ENCODE results near the gene RPS29. TPM values are rescaled to one million over a fixed set of nuclear protein-coding genes. Genes with fewer than 3 reads are reported as not detected.

RPS29 gene
- total RNA-seq, 2 donors from 2014 or later: 1,577 to 1,586 TPM

GRCh38 chr14:49633640-49634546, 47.7 kb upstream of the RPS29 start:
- H3K27me3 Mint-ChIP-seq (ENCODE audit: insufficient read depth): no peaks in the 10 kb centered on the region
- Histone ChIP-seq H3K4me1 (ENCODE audit: control insufficient read depth, insufficient read depth, low read length) (no peaks in the 10 kb centered on the region), H3K9me3 (ENCODE audit: control insufficient read depth, low read length) (no peaks in the 10 kb centered on the region), H3K4me3 (ENCODE audit: low read length) (peak overlapping the region; percentile 94), H3K27me3 (ENCODE audit: control insufficient read depth, insufficient read depth, low read length, poor library complexity, severe bottlenecking) (no peaks in the 10 kb centered on the region), H3K9ac (ENCODE audit: extremely low read depth, low read length, poor library complexity, severe bottlenecking) (peak overlapping the region; percentile 91), H3K27ac (ENCODE audit: low read depth, low read length) (peak overlapping the region; percentile 98), H3K36me3 (ENCODE audit: control insufficient read depth, insufficient read depth, low read length) (peaks cover 17% of the 10 kb centered on the region)
- H3K4me3 Mint-ChIP-seq: peak overlapping the region; percentile 87
- peaks cover 7% of the 10 kb centered on the region for H3K4me1 Mint-ChIP-seq
- no peaks in the 10 kb centered on the region for H3K9me3 Mint-ChIP-seq
- H3K36me3 Mint-ChIP-seq (ENCODE audit: low read depth): peaks cover 35% of the 10 kb centered on the region
- peak; percentile 84 for TF ChIP-seq CTCF (conservative IDR thresholded peaks at IDR 0.05)
- peak; percentile 98 for DNase-seq
- 0% methylated on average over 26 to 101 of the region's 101 CpGs for WGBS, 2 experiments (ENCODE audit: insufficient coverage in 1 of 2, insufficient read length in 1 of 2)
- peak overlapping the region; percentile 97 for H3K27ac Mint-ChIP-seq

GRCh38 chr14:49623941-49624839, 38.0 kb upstream of the RPS29 start:
- peaks cover 35% of the 10 kb centered on the region for H3K36me3 Mint-ChIP-seq (ENCODE audit: low read depth)
- DNase-seq: no peak
- TF ChIP-seq CTCF (conservative IDR thresholded peaks at IDR 0.05): no peak
- no peak overlapping the region for H3K27ac Mint-ChIP-seq
- Histone ChIP-seq H3K9me3 (ENCODE audit: control insufficient read depth, low read length) (no peaks in the 10 kb centered on the region), H3K27me3 (ENCODE audit: control insufficient read depth, insufficient read depth, low read length, poor library complexity, severe bottlenecking) (no peaks in the 10 kb centered on the region), H3K36me3 (ENCODE audit: control insufficient read depth, insufficient read depth, low read length) (peaks cover 45% of the 10 kb centered on the region), H3K4me1 (ENCODE audit: control insufficient read depth, insufficient read depth, low read length) (no peaks in the 10 kb centered on the region), H3K4me3 (ENCODE audit: low read length) (no peak overlapping the region), H3K27ac (ENCODE audit: low read depth, low read length) (no peak overlapping the region), H3K9ac (ENCODE audit: extremely low read depth, low read length, poor library complexity, severe bottlenecking) (no peak overlapping the region)
- no peak overlapping the region for H3K4me3 Mint-ChIP-seq
- H3K9me3 Mint-ChIP-seq: no peaks in the 10 kb centered on the region
- peaks cover 16% of the 10 kb centered on the region for H3K4me1 Mint-ChIP-seq
- WGBS, 2 experiments (ENCODE audit: insufficient coverage in 1 of 2, insufficient read length in 1 of 2): 87 to 97% methylated on average over 4 to 6 of the region's 6 CpGs
- H3K27me3 Mint-ChIP-seq (ENCODE audit: insufficient read depth): no peaks in the 10 kb centered on the region

- H3K9ac ChIP-seq (ENCODE audit: extremely low read depth, low read length, poor library complexity, severe bottlenecking): no peak overlapping the region
- H3K9me3 ChIP-seq (ENCODE audit: control insufficient read depth, low read length): no peaks in the 10 kb centered on the region
- no peaks in the 10 kb centered on the region for H3K4me1 ChIP-seq (ENCODE audit: control insufficient read depth, insufficient read depth, low read length)
- no peak for DNase-seq
- Mint-ChIP-seq H3K9me3 (no peaks in the 10 kb centered on the region), H3K4me3 (no peak overlapping the region), H3K27me3 (ENCODE audit: insufficient read depth) (no peaks in the 10 kb centered on the region), H3K4me1 (peaks cover 16% of the 10 kb centered on the region), H3K36me3 (ENCODE audit: low read depth) (peaks cover 32% of the 10 kb centered on the region), H3K27ac (no peak overlapping the region)
- peaks cover 51% of the 10 kb centered on the region for H3K36me3 ChIP-seq (ENCODE audit: control insufficient read depth, insufficient read depth, low read length)
- peak overlapping the region; percentile 91 for H3K4me3 ChIP-seq (ENCODE audit: low read length)
- H3K27me3 ChIP-seq (ENCODE audit: control insufficient read depth, insufficient read depth, low read length, poor library complexity, severe bottlenecking): no peaks in the 10 kb centered on the region
- H3K27ac ChIP-seq (ENCODE audit: low read depth, low read length): no peak overlapping the region
- WGBS, 2 experiments (ENCODE audit: insufficient coverage in 1 of 2, insufficient read length in 1 of 2): 95 to 100% methylated on average over 3 of the region's 3 CpGs
- TF ChIP-seq CTCF (conservative IDR thresholded peaks at IDR 0.05): no peak
These were observed 37.2 kb upstream of the RPS29 start for GRCh38 chr14:49623387-49623786.

Measured in endodermal cell (in vitro differentiated cells).